HEK293T (cell line): Measurements from ENCODE around the gene MAS1L.

Experiments used
- BHLHE40 ChIP-seq: fragments of 450-650 bp; IDR thresholded peaks from 2 replicates; pipeline ENCODE4 v1.6.1; 2016; ENCODE audit warnings: mild to moderate bottlenecking, moderate library complexity, borderline replicate concordance
- FOXA1 ChIP-seq: fragments of 450-650 bp; IDR thresholded peaks from 2 replicates; pipeline ENCODE4 v1.6.1; 2016; ENCODE audit warnings: mild to moderate bottlenecking
- FOXK2 ChIP-seq: fragments of 450-650 bp; IDR thresholded peaks from 2 replicates; pipeline ENCODE4 v1.6.1; 2016; ENCODE audit warnings: mild to moderate bottlenecking
- FOXM1 ChIP-seq: fragments of 450-650 bp; IDR thresholded peaks from 2 replicates; pipeline ENCODE4 v1.6.1; 2017; ENCODE audit warnings: mild to moderate bottlenecking, borderline replicate concordance
- HDGF ChIP-seq: fragments of 450-650 bp; IDR thresholded peaks from 2 replicates; pipeline ENCODE4 v1.6.1; 2017; ENCODE audit warnings: antibody characterized with exemption, borderline replicate concordance
- L3MBTL2 ChIP-seq: fragments of 450-650 bp; conservative IDR thresholded peaks from 2 replicates; pipeline ENCODE4 v1.6.1; 2016; ENCODE audit warnings: mild to moderate bottlenecking
- SP1 ChIP-seq: fragments of 450-650 bp; IDR thresholded peaks from 2 replicates; pipeline ENCODE4 v1.6.1; 2017
- SUZ12 ChIP-seq: fragments of 450-650 bp; IDR thresholded peaks from 2 replicates; pipeline ENCODE4 v1.6.1; 2016; ENCODE audit warnings: mild to moderate bottlenecking
- TARDBP ChIP-seq: fragments of 450-650 bp; IDR thresholded peaks from 2 replicates; pipeline ENCODE4 v1.6.1; 2016
- ZNF384 ChIP-seq: fragments of 450-650 bp; IDR thresholded peaks from 2 replicates; pipeline ENCODE4 v1.6.1; 2016
- TF ChIP-seq, protein P1 (sequence below): fragments of 450-650 bp; IDR thresholded peaks from 2 replicates; pipeline ENCODE4 v1.6.1; 2016

DNA sequence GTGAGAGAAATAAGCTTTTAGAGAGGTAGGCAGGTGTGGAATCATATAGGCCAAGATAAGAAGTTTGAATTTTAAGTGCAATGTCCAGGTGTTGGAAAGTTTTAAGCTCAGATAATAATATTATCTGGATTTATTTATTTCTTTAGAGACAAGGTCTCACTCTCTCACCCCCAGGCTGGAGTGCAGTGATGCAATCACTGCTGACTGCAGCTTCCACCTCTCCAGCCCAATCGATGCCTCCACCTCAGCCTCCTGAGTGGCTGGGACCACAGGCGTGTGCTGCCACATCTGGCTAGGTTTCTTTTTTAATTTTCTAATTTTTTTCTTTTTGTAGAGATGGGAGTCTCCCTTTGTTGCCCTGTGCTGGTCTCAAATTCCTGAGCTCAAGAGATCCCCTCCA lies 5.5 kb upstream of the MAS1L start:
- TF ChIP-seq, protein P1, sequence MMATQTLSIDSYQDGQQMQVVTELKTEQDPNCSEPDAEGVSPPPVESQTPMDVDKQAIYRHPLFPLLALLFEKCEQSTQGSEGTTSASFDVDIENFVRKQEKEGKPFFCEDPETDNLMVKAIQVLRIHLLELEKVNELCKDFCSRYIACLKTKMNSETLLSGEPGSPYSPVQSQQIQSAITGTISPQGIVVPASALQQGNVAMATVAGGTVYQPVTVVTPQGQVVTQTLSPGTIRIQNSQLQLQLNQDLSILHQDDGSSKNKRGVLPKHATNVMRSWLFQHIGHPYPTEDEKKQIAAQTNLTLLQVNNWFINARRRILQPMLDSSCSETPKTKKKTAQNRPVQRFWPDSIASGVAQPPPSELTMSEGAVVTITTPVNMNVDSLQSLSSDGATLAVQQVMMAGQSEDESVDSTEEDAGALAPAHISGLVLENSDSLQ = no peak
- TF ChIP-seq BHLHE40 = no peak
- no peak for TF ChIP-seq ZNF384
- no peak for TF ChIP-seq FOXK2
- no peak for TF ChIP-seq FOXM1
- no peak for TF ChIP-seq TARDBP
- no peak for TF ChIP-seq HDGF
- TF ChIP-seq SP1 = no peak
- no peak for TF ChIP-seq FOXA1
- TF ChIP-seq SUZ12 = no peak
- no peak for TF ChIP-seq L3MBTL2
